ENCODE data around the gene TGM6. TPM values are rescaled to one million over a fixed set of nuclear protein-coding genes. Genes with fewer than 3 reads are reported as not detected.

TGM6 gene
- total RNA-seq, 1 experiment from 2014 or later = not detected

GRCh38 chr20:2363187-2363586 is 17.5 kb upstream of the TGM6 start:
- BruUV-seq (replicated peaks) = no TSS peak
- Histone ChIP-seq H3K4me3 (ENCODE audit: low read length) (no peak overlapping the region), H3F3A (ENCODE audit: low read length, unreplicated experiment) (no peaks in the 10 kb centered on the region), H3K9me2 (replicated peaks; ENCODE audit: low read length) (no peaks in the 10 kb centered on the region), H3K36me3 (ENCODE audit: low read depth, low read length) (no peaks in the 10 kb centered on the region), H3K4me2 (ENCODE audit: low read length) (no peak overlapping the region), H3K9ac (ENCODE audit: low read length) (no peak overlapping the region), H3K79me2 (ENCODE audit: low read length) (no peaks in the 10 kb centered on the region), H3K9me3 (ENCODE audit: low read length) (no peaks in the 10 kb centered on the region), H4K20me1 (ENCODE audit: low read length) (no peaks in the 10 kb centered on the region), H3K4me1 (ENCODE audit: insufficient read depth, low read length) (peaks cover 11% of the 10 kb centered on the region), H3K27ac (ENCODE audit: low read length) (no peak overlapping the region), H2AFZ (ENCODE audit: low read length) (no peak overlapping the region), H3K27me3 (ENCODE audit: low read length) (peaks cover 15% of the 10 kb centered on the region)
- DNase-seq = no peak
- TF ChIP-seq EZH2phosphoT487 (IDR thresholded peaks at IDR 0.05; ENCODE audit: borderline replicate concordance, low read length) = no peak
- TF ChIP-seq CTCF (conservative IDR thresholded peaks at IDR 0.05; ENCODE audit: low read depth, low read length) = no peak
- no peak for TF ChIP-seq EZH2 (IDR thresholded peaks at IDR 0.05; ENCODE audit: low read length, unreplicated experiment)
- no peak for ATAC-seq
- intact Hi-C loops (cut with micrococcal nuclease) = no loop called here
- ChIA-PET POLR2A (ENCODE audit: unreplicated experiment) (no interaction called here), CTCF (no interaction called here)

- Histone ChIP-seq H2AFZ (ENCODE audit: low read length) (no peak overlapping the region), H3K27me3 (ENCODE audit: low read length) (peaks cover 19% of the 10 kb centered on the region), H3K4me3 (ENCODE audit: low read length) (no peak overlapping the region), H3K9ac (ENCODE audit: low read length) (no peak overlapping the region), H3K9me2 (replicated peaks; ENCODE audit: low read length) (no peaks in the 10 kb centered on the region), H3F3A (ENCODE audit: low read length, unreplicated experiment) (no peaks in the 10 kb centered on the region), H3K27ac (ENCODE audit: low read length) (no peak overlapping the region), H3K4me1 (ENCODE audit: insufficient read depth, low read length) (peaks cover 11% of the 10 kb centered on the region), H3K4me2 (ENCODE audit: low read length) (peak overlapping the region; percentile 6; the same call in 1 of the 2 replicates), H3K79me2 (ENCODE audit: low read length) (no peaks in the 10 kb centered on the region), H4K20me1 (ENCODE audit: low read length) (no peaks in the 10 kb centered on the region), H3K9me3 (ENCODE audit: low read length) (no peaks in the 10 kb centered on the region), H3K36me3 (ENCODE audit: low read depth, low read length) (no peaks in the 10 kb centered on the region)
- ATAC-seq (peak; percentile 49), DNase-seq (no peak)
- BruUV-seq (replicated peaks) = no TSS peak
- ChIA-PET CTCF (interaction anchor here (1.0 kb wide), 1 partner anchor 156 kb away, joined by 3 read pairs; no protein-coding TSS in a partner anchor), POLR2A (ENCODE audit: unreplicated experiment) (no interaction called here)
- intact Hi-C loops (cut with micrococcal nuclease) = no loop called here
- TF ChIP-seq EZH2phosphoT487 (IDR thresholded peaks at IDR 0.05; ENCODE audit: borderline replicate concordance, low read length) (no peak), CTCF (conservative IDR thresholded peaks at IDR 0.05; ENCODE audit: low read depth, low read length) (no peak), EZH2 (IDR thresholded peaks at IDR 0.05; ENCODE audit: low read length, unreplicated experiment) (no peak)
Observed at GRCh38 chr20:2363587-2363986, 17.1 kb upstream of the TGM6 start.

GRCh38 chr20:2364044-2364443 is 16.7 kb upstream of the TGM6 start:
- H3K79me2 ChIP-seq (ENCODE audit: low read length) = no peaks in the 10 kb centered on the region
- POLR2A ChIA-PET (ENCODE audit: unreplicated experiment) = no interaction called here
- peaks cover 11% of the 10 kb centered on the region for H3K4me1 ChIP-seq (ENCODE audit: insufficient read depth, low read length)
- no peaks in the 10 kb centered on the region for H4K20me1 ChIP-seq (ENCODE audit: low read length)
- H3K27ac ChIP-seq (ENCODE audit: low read length) = no peak overlapping the region
- no peaks in the 10 kb centered on the region for H3K9me2 ChIP-seq (replicated peaks; ENCODE audit: low read length)
- BruUV-seq (replicated peaks) = no TSS peak
- H3K9ac ChIP-seq (ENCODE audit: low read length) = no peak overlapping the region
- H3K36me3 ChIP-seq (ENCODE audit: low read depth, low read length) = no peaks in the 10 kb centered on the region
- no peak overlapping the region for H3K4me3 ChIP-seq (ENCODE audit: low read length)
- CTCF ChIA-PET = interaction anchor here (1.0 kb wide), 1 partner anchor 157 kb away, joined by 3 read pairs; no protein-coding TSS in a partner anchor
- H3K9me3 ChIP-seq (ENCODE audit: low read length) = 0 out of 2 replicates have a peak, but pooled peaks cover under 1% of the 10 kb centered on the region
- H3K27me3 ChIP-seq (ENCODE audit: low read length) = peaks cover 22% of the 10 kb centered on the region
- TF ChIP-seq EZH2phosphoT487 (IDR thresholded peaks at IDR 0.05; ENCODE audit: borderline replicate concordance, low read length) (no peak), CTCF (conservative IDR thresholded peaks at IDR 0.05; ENCODE audit: low read depth, low read length) (no peak), EZH2 (IDR thresholded peaks at IDR 0.05; ENCODE audit: low read length, unreplicated experiment) (no peak)
- peak; percentile 59 for DNase-seq
- H3K4me2 ChIP-seq (ENCODE audit: low read length) = peak overlapping the region; percentile 6; the same call in 1 of the 2 replicates
- H3F3A ChIP-seq (ENCODE audit: low read length, unreplicated experiment) = no peaks in the 10 kb centered on the region
- ATAC-seq = peak; percentile 82
- H2AFZ ChIP-seq (ENCODE audit: low read length) = no peak overlapping the region
- intact Hi-C loops (cut with micrococcal nuclease) = no loop called here
